Erythroblast (primary cell): ENCODE results near the gene FRK.

Source experiments
- GATA1 ChIP-seq: IDR thresholded peaks from 2 replicates; pipeline ENCODE4 v1.6.1; 2011; ENCODE audit warnings: low read depth, mild to moderate bottlenecking, control low read depth, low read length, moderate library complexity
- POLR2A ChIP-seq: IDR thresholded peaks from 2 replicates; pipeline ENCODE4 v1.6.1; 2011; ENCODE audit warnings: mild to moderate bottlenecking, low read length

DNA sequence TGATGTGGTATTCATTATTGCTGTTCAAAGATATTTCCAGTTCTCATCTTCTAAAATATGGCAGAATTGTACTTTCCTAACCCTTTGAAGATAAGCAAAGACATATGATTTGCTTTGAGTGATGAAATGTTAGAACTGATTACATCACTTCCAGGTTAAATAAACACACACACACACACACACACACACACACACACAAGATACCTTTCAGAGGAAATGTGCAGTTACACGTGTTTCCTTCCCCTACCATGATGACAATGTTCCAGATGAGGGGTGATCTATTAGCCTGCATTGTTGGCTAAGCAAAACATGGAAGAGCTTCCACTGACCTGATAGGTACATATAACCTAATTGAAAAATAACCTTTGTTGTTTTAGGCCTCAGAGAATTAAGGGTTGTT is 11.7 kb upstream of the FRK start:
- TF ChIP-seq POLR2A (no peak), GATA1 (no peak)
